ENCODE results near the gene MDM2. TPM values are rescaled to one million over a fixed set of nuclear protein-coding genes. Genes with fewer than 3 reads are reported as not detected.

MDM2 gene
- total RNA-seq, 1 experiment from 2014 or later, result 95.2 TPM

DNA sequence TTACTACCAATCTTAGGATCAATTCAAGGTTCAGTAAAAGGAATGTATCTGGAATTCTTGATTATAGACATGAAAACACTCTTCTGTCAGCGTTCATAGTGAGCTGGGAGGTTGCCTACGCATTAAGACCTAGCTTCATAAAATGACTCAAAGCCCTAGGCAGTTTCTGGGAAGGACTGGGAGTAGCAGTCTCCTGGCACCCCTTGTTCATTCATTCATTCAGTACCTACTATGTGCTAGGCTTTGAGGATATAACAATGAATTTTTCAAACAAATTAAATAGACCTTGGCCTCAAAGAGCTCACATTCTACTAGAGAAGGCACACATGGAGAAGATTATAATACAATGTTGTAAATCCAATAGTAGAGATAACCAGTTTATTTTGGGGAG, 46.1 kb downstream of the MDM2 start:
- ChIA-PET CTCF (interaction anchor here (0.6 kb wide), 1 partner anchor 135 kb away, joined by 4 read pairs; no protein-coding TSS in a partner anchor), POLR2A (ENCODE audit: unreplicated experiment) (interaction anchor here (0.6 kb wide), 1 partner anchor 186 kb away, joined by 3 read pairs; no protein-coding TSS in a partner anchor)
- Histone ChIP-seq H3K9me3 (ENCODE audit: insufficient read depth, low read depth) (no peaks in the 10 kb centered on the region), H3K36me3 (ENCODE audit: low read depth) (no peaks in the 10 kb centered on the region), H4K20me1 (ENCODE audit: insufficient read depth) (no peaks in the 10 kb centered on the region), H3K4me2 (no peak overlapping the region), H3K27me3 (ENCODE audit: insufficient read depth, low read depth) (no peaks in the 10 kb centered on the region), H3K4me3 (no peak overlapping the region), H3K79me2 (ENCODE audit: low read depth) (no peaks in the 10 kb centered on the region), H3K4me1 (replicated peaks; ENCODE audit: insufficient read depth) (no peaks in the 10 kb centered on the region), H3F3A (ENCODE audit: insufficient read depth, low read depth) (no peaks in the 10 kb centered on the region), H3K27ac (no peak overlapping the region), H2AFZ (no peak overlapping the region), H3K9me2 (ENCODE audit: insufficient read depth) (no peaks in the 10 kb centered on the region)
- no TSS peak for BruUV-seq (replicated peaks)
- no peak for DNase-seq
- intact Hi-C loops (cut with micrococcal nuclease; ENCODE audit: unreplicated experiment), result no loop called here
- TF ChIP-seq EZH2 (IDR thresholded peaks at IDR 0.05; ENCODE audit: low read depth), result no peak
- TF ChIP-seq, protein P1, sequence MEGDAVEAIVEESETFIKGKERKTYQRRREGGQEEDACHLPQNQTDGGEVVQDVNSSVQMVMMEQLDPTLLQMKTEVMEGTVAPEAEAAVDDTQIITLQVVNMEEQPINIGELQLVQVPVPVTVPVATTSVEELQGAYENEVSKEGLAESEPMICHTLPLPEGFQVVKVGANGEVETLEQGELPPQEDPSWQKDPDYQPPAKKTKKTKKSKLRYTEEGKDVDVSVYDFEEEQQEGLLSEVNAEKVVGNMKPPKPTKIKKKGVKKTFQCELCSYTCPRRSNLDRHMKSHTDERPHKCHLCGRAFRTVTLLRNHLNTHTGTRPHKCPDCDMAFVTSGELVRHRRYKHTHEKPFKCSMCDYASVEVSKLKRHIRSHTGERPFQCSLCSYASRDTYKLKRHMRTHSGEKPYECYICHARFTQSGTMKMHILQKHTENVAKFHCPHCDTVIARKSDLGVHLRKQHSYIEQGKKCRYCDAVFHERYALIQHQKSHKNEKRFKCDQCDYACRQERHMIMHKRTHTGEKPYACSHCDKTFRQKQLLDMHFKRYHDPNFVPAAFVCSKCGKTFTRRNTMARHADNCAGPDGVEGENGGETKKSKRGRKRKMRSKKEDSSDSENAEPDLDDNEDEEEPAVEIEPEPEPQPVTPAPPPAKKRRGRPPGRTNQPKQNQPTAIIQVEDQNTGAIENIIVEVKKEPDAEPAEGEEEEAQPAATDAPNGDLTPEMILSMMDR (conservative IDR thresholded peaks at IDR 0.05), result no peak

DNA sequence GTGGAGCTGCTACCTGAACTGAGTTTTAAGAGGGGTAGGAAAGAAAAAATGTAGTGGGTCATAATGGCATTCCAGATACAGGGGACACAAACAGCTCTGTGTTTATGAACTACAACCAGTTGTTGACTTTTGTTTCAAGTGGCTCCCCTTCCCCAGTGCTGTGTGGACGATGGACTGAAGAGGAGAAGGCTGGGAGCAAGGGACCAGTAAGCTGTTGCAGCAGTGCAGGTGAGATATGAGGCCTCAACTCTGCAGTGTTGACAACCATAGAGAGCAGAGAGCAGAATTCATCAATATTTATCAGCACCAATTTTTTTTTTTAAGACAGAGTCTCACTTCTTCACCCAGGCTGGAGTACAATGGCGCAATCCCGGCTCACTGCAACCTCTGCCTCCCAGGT, 46.6 kb downstream of the MDM2 start:
- ChIA-PET POLR2A (ENCODE audit: unreplicated experiment) (no interaction called here), CTCF (no interaction called here)
- Histone ChIP-seq H4K20me1 (ENCODE audit: insufficient read depth) (no peaks in the 10 kb centered on the region), H3K27me3 (ENCODE audit: insufficient read depth, low read depth) (no peaks in the 10 kb centered on the region), H3K36me3 (ENCODE audit: low read depth) (no peaks in the 10 kb centered on the region), H3K4me2 (no peak overlapping the region), H3K4me3 (no peak overlapping the region), H3K9me2 (ENCODE audit: insufficient read depth) (no peaks in the 10 kb centered on the region), H3K27ac (no peak overlapping the region), H3K4me1 (replicated peaks; ENCODE audit: insufficient read depth) (no peaks in the 10 kb centered on the region), H3K79me2 (ENCODE audit: low read depth) (no peaks in the 10 kb centered on the region), H3K9me3 (ENCODE audit: insufficient read depth, low read depth) (no peaks in the 10 kb centered on the region), H2AFZ (no peak overlapping the region), H3F3A (ENCODE audit: insufficient read depth, low read depth) (no peaks in the 10 kb centered on the region)
- intact Hi-C loops (cut with micrococcal nuclease; ENCODE audit: unreplicated experiment), result no loop called here
- no peak for DNase-seq
- no TSS peak for BruUV-seq (replicated peaks)
- no peak for TF ChIP-seq EZH2 (IDR thresholded peaks at IDR 0.05; ENCODE audit: low read depth)
- TF ChIP-seq, protein P1 (conservative IDR thresholded peaks at IDR 0.05), result no peak

DNA sequence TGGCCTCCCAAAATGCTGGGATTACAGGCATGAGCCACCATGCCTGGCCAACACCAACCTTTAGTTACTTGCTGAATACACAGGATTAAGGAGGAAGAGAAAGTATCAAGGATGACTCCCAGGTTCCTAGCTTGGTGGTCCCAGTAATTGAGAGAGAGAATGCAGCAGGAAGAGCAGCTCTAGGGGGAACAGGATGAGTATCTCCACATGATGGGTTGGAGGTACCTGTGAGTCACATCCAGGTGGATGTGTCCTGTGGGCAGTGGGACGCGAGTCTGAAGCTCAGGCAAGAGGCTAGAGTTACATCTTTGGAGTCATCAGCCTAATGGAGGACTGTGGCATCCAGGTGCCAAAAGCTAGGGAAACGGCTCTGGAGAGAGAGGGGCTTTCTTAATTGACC, 47.1 kb downstream of the MDM2 start:
- Histone ChIP-seq H3K36me3 (ENCODE audit: low read depth) (no peaks in the 10 kb centered on the region), H3K4me2 (no peak overlapping the region), H3K4me3 (no peak overlapping the region), H3K79me2 (ENCODE audit: low read depth) (no peaks in the 10 kb centered on the region), H3F3A (ENCODE audit: insufficient read depth, low read depth) (no peaks in the 10 kb centered on the region), H2AFZ (no peak overlapping the region), H3K9me2 (ENCODE audit: insufficient read depth) (no peaks in the 10 kb centered on the region), H3K4me1 (replicated peaks; ENCODE audit: insufficient read depth) (no peaks in the 10 kb centered on the region), H3K27me3 (ENCODE audit: insufficient read depth, low read depth) (no peaks in the 10 kb centered on the region), H4K20me1 (ENCODE audit: insufficient read depth) (no peaks in the 10 kb centered on the region), H3K9me3 (ENCODE audit: insufficient read depth, low read depth) (no peaks in the 10 kb centered on the region), H3K27ac (no peak overlapping the region)
- DNase-seq, result no peak
- no TSS peak for BruUV-seq (replicated peaks)
- ChIA-PET POLR2A (ENCODE audit: unreplicated experiment) (no interaction called here), CTCF (no interaction called here)
- no peak for TF ChIP-seq EZH2 (IDR thresholded peaks at IDR 0.05; ENCODE audit: low read depth)
- TF ChIP-seq, protein P1 (conservative IDR thresholded peaks at IDR 0.05), result no peak
- intact Hi-C loops (cut with micrococcal nuclease; ENCODE audit: unreplicated experiment), result no loop called here
